ENCODE measurements around the gene DMRTB1.

DMRTB1 gene

DNA sequence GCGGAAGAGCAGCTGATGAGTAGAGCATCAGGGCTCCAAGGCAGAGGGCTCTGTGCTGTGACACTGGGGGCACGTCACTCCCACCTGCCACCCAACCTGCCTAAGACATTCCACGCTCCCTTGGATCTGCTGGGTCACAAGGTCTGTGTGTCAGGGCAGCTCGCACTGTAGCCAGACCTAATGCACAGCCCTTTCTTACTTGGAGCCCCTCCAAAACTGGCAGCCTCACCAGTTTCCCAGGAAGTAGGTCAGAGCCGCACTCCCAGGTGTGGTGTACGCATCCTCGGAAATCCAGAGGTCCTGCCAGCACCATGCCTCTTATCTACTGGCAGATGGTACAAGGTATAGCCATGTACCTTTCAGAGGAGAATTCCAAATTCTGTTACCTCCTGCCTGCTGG, 22.3 kb downstream of the DMRTB1 start:
- Histone ChIP-seq H3K27me3 (replicated peaks; ENCODE audit: control insufficient read depth, insufficient read depth, low read length) (no peaks in the 10 kb centered on the region; the same call in 1 of the 2 replicates), H3K36me3 (ENCODE audit: control insufficient read depth, insufficient read depth, low read length) (no peaks in the 10 kb centered on the region), H3K4me3 (replicated peaks; ENCODE audit: low read depth, low read length) (no peak overlapping the region)
- no peak for DNase-seq (ENCODE audit: extremely low read depth, insufficient read length)
- TF ChIP-seq, protein P1, sequence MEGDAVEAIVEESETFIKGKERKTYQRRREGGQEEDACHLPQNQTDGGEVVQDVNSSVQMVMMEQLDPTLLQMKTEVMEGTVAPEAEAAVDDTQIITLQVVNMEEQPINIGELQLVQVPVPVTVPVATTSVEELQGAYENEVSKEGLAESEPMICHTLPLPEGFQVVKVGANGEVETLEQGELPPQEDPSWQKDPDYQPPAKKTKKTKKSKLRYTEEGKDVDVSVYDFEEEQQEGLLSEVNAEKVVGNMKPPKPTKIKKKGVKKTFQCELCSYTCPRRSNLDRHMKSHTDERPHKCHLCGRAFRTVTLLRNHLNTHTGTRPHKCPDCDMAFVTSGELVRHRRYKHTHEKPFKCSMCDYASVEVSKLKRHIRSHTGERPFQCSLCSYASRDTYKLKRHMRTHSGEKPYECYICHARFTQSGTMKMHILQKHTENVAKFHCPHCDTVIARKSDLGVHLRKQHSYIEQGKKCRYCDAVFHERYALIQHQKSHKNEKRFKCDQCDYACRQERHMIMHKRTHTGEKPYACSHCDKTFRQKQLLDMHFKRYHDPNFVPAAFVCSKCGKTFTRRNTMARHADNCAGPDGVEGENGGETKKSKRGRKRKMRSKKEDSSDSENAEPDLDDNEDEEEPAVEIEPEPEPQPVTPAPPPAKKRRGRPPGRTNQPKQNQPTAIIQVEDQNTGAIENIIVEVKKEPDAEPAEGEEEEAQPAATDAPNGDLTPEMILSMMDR (IDR thresholded peaks at IDR 0.05; ENCODE audit: insufficient read depth, low read length, poor library complexity, severe bottlenecking) = no peak

DNA sequence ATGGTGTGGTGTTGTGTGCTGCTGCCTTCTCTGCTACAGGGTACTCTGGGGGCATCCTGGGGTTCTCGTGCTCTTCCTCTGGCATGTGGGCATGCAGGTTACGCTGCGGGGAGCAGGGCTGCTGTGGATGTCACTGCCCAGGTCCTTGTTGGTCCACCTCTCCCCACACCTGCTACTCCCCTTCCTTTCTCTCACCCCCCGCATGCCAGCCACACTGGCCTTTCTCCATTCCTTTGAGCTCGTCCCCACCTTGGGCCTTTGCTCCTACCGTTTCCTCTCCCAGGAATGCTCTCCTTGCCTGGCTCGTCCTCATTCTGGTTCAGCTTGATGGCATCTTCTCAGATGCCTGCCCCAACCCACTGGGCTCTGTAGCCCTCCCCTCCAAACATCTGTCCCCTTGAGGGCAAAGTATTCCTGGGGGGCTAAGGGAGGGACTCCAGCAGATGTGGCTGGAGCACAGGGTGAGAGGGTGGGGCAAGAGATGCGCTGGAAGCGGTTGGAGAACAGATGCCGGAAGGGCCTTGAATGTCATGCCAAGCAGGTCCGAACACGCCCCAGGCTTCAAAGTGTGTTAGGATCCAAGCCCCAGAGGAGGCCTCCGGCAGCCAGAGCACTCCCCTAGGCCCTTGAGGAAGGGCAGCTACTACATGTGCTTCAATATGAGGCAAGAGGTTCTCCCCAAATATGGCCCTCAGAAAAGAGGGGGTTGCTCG, 23.4 kb downstream of the DMRTB1 start:
- no peaks in the 10 kb centered on the region for H3K36me3 ChIP-seq (ENCODE audit: control insufficient read depth, insufficient read depth, low read length)
- no peaks in the 10 kb centered on the region; the same call in 1 of the 2 replicates for H3K27me3 ChIP-seq (replicated peaks; ENCODE audit: control insufficient read depth, insufficient read depth, low read length)
- TF ChIP-seq, protein P1 (IDR thresholded peaks at IDR 0.05; ENCODE audit: insufficient read depth, low read length, poor library complexity, severe bottlenecking) = no peak
- DNase-seq (ENCODE audit: extremely low read depth, insufficient read length) = no peak
- H3K4me3 ChIP-seq (replicated peaks; ENCODE audit: low read depth, low read length) = no peak overlapping the region

DNA sequence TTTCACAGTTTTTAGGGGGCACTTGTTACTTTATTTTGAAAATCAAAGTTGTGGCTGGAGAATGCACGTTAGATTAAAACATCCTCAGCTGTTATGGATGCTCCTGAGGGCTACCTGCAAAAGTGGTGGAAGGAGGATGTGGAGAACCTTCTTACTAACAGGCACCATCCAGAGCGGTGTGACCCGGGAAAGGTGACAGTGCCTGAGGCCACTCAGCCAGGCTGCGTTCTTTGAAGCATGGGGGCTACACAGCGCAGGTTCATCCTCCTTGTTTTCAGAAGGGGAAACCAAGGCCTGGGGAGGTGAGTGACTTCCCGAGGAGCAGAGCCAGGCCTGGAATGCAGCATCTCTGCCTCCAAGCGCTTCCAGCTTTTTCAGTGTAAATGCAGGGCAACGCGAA, 24.0 kb downstream of the DMRTB1 start:
- TF ChIP-seq, protein P1 (IDR thresholded peaks at IDR 0.05; ENCODE audit: insufficient read depth, low read length, poor library complexity, severe bottlenecking) = no peak
- Histone ChIP-seq H3K4me3 (replicated peaks; ENCODE audit: low read depth, low read length) (no peak overlapping the region), H3K27me3 (replicated peaks; ENCODE audit: control insufficient read depth, insufficient read depth, low read length) (no peaks in the 10 kb centered on the region; the same call in 1 of the 2 replicates), H3K36me3 (ENCODE audit: control insufficient read depth, insufficient read depth, low read length) (no peaks in the 10 kb centered on the region)
- no peak for DNase-seq (ENCODE audit: extremely low read depth, insufficient read length)

DNA sequence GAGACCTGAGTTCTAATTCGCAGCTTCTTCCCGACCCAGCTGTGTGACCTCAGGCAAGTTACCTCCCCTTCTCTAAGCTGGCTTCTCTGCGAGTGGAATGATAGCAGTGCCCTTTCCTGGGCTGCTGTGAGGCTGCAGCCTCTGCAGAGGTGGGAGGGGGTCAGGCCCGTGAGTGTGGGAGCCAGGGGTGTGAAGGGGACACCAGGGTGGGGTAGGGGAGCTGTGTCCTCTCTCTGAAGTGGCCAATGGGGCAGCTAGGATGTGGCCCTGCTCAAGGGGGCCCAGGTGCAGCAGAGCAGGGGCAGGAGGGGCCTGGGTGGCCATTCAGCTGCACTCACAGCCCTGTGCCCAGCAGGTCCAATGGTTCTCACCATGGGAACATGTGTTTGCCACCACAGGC, 24.5 kb downstream of the DMRTB1 start:
- DNase-seq (ENCODE audit: extremely low read depth, insufficient read length) = no peak
- no peaks in the 10 kb centered on the region; the same call in 1 of the 2 replicates for H3K27me3 ChIP-seq (replicated peaks; ENCODE audit: control insufficient read depth, insufficient read depth, low read length)
- no peak overlapping the region for H3K4me3 ChIP-seq (replicated peaks; ENCODE audit: low read depth, low read length)
- H3K36me3 ChIP-seq (ENCODE audit: control insufficient read depth, insufficient read depth, low read length) = no peaks in the 10 kb centered on the region
- TF ChIP-seq, protein P1 (IDR thresholded peaks at IDR 0.05; ENCODE audit: insufficient read depth, low read length, poor library complexity, severe bottlenecking) = no peak

DNA sequence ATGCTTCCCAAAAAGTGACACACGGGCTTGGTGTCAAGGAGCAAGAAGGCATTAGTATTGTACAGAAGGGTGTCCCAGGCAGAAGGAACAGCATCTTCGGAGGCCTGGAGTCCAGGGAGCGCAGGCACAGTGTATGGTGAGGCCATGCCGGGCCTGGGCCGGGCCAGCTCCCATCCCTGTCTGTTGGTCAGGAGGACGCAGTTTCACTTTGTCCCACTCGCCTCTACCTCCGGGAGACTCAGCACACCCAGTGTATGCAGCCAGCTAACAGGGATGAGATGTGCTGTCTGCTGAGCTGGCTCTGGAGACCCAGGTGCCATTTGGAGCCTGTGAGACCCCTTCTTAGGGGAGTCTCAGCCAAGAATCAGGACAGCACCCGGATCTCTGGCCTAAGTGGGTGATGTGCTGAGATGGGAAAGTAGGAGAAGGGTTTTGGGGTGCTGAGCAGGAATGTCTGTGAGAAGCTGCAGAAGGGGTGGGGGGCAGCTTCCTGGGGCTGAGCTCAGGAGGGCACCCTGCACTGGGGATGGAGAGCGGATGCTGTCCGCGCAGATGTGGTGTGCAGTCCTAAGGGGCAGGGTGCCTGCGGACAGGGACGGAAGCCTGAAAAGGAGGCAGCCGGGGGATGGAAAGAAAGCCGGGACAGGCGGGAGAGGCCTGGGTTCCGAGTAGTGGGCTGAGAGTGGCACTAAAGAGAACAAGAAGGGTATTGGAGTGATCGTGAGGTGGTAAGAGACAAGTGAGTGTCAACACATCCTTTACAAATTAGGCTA, 25.7 kb downstream of the DMRTB1 start:
- TF ChIP-seq, protein P1 (IDR thresholded peaks at IDR 0.05; ENCODE audit: insufficient read depth, low read length, poor library complexity, severe bottlenecking) = no peak
- Histone ChIP-seq H3K4me3 (replicated peaks; ENCODE audit: low read depth, low read length) (no peak overlapping the region), H3K27me3 (replicated peaks; ENCODE audit: control insufficient read depth, insufficient read depth, low read length) (no peaks in the 10 kb centered on the region; the same call in 1 of the 2 replicates), H3K36me3 (ENCODE audit: control insufficient read depth, insufficient read depth, low read length) (no peaks in the 10 kb centered on the region)
- DNase-seq (ENCODE audit: extremely low read depth, insufficient read length) = no peak
